ENCODE measurements around the gene TSHZ2. TPM values are rescaled to one million over a fixed set of nuclear protein-coding genes. Genes with fewer than 3 reads are reported as not detected.

Gene TSHZ2
- total and polyA plus RNA-seq, 11 donors, result 1.8 to 12.1 (median 3.7) TPM

DNA sequence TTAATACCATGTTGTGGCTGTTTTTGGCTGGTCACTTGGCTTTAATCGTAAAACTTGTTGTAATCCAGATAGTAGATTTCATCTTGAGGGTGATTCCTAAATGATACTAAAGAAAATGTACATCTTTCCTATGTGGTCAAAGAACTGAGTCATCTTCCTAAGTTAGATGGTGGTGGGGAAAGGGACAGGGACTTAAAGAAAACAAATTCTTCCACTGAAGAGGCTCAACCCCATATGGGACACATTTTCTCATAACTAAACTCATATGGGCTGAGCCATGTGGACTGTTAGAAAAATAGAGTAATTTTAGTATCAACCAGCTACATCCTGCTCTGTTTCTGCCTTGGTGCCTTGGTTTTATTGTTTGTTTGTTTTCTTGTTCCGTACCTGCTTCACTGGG lies 155.8 kb downstream of the TSHZ2 start:
- 82 to 100% (median 95%) methylated on average over 2 of the region's 2 CpGs for WGBS, 4 donors
- TF ChIP-seq, protein P1, sequence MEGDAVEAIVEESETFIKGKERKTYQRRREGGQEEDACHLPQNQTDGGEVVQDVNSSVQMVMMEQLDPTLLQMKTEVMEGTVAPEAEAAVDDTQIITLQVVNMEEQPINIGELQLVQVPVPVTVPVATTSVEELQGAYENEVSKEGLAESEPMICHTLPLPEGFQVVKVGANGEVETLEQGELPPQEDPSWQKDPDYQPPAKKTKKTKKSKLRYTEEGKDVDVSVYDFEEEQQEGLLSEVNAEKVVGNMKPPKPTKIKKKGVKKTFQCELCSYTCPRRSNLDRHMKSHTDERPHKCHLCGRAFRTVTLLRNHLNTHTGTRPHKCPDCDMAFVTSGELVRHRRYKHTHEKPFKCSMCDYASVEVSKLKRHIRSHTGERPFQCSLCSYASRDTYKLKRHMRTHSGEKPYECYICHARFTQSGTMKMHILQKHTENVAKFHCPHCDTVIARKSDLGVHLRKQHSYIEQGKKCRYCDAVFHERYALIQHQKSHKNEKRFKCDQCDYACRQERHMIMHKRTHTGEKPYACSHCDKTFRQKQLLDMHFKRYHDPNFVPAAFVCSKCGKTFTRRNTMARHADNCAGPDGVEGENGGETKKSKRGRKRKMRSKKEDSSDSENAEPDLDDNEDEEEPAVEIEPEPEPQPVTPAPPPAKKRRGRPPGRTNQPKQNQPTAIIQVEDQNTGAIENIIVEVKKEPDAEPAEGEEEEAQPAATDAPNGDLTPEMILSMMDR (IDR thresholded peaks at IDR 0.05), result no peak
- TF ChIP-seq POLR2A (IDR thresholded peaks at IDR 0.05), result no peak
- Histone ChIP-seq H3K27me3 (no peaks in the 10 kb centered on the region), H3K4me3 (no peak overlapping the region), H3K36me3 (no peaks in the 10 kb centered on the region), H3K27ac (no peak overlapping the region), H3K4me1 (peaks cover 0 to 13% (median 0%) of the 10 kb centered on the region in 12 donors), H3K9me3 (no peaks in the 10 kb centered on the region)
- intact Hi-C loops (cut with DNase I), result no loop called here
- DNase-seq (no peak), ATAC-seq (no peak)

DNA sequence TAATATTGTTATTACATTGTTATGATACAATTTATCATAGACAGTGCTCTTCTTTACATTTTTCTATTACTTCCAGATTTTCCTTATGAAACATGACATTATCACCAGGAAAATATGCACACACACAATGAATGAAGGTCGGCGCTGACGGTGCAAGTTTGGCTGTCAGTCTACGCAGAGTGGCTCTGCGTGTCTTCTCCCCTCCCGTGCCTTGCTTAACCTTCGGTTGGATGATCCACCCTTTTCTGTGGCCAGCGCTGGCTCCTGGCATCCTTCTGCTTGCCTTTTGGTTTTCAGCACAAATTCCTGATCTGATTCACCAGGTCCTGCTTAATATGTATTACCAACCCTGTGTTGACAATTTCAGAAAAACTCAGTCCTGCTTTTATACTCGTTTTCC lies 157.4 kb downstream of the TSHZ2 start:
- H3K36me3 ChIP-seq, result no peaks in the 10 kb centered on the region

DNA sequence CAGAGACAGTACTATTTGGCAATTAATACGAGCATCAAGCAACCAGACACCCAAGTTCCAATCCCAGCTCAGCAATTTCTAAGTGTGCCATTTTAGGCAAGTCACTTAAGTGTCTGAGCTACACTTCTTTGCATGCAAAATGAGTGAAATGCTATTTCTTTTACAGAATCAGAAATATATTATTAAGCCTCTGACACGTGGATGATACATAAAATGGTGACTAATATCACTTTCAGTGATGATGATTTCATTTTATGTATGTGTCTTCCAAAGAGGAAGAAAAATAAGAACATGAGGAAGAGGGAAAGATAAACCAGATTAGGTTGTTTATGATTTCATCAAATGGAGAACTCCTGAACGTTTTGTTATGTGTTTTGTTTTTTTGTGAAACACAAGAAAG lies 158.6 kb downstream of the TSHZ2 start:
- no peak overlapping the region for H3K4me3 ChIP-seq
- no peaks in the 10 kb centered on the region for H3K9me3 ChIP-seq
- no peaks in the 10 kb centered on the region for H3K4me1 ChIP-seq
- no peaks in the 10 kb centered on the region for H3K27me3 ChIP-seq
- no peaks in the 10 kb centered on the region for H3K36me3 ChIP-seq
- WGBS, 4 donors, result 60 to 71% (median 67%) methylated on average over 3 of the region's 3 CpGs
- no peak overlapping the region for H3K27ac ChIP-seq
- no peak for DNase-seq
- ATAC-seq, result no peak
- TF ChIP-seq, protein P1 (IDR thresholded peaks at IDR 0.05), result no peak
- intact Hi-C loops (cut with DNase I), result no loop called here

More for the DNA sequence above, 157.4 kb downstream of the TSHZ2 start:
- no peak for DNase-seq
- 91 to 98% (median 94%) methylated on average over 9 of the region's 9 CpGs for WGBS, 4 donors
- Histone ChIP-seq H3K4me3 (no peak overlapping the region), H3K9me3 (no peaks in the 10 kb centered on the region), H3K27me3 (no peaks in the 10 kb centered on the region), H3K4me1 (peaks cover 0 to under 1% (median 0%) of the 10 kb centered on the region in 12 donors), H3K27ac (no peak overlapping the region)
- intact Hi-C loops (cut with DNase I), result no loop called here
- ATAC-seq, result no peak
- TF ChIP-seq, protein P1 (IDR thresholded peaks at IDR 0.05), result no peak
- TF ChIP-seq POLR2A (IDR thresholded peaks at IDR 0.05), result no peak

DNA sequence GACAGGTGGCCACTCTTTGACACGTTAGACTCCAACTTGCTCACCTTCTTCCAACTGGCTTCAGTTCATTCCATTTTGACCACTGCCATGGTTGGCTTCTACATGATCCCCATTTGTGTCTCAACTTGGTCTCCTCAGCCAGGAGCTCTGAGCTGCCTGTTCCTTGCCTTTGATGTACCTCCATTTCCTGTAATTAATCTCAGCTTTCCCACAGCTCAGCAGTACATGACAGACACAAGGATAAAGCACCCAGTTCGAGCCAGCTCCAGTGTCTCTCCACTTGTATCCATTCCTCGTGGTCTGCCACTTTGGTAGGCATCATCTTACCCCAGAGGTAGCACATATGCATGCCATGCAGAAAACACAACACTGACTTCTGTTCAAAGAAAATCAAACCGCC lies 161.0 kb downstream of the TSHZ2 start:
- no peak for ATAC-seq
- TF ChIP-seq POLR2A (IDR thresholded peaks at IDR 0.05), result no peak
- TF ChIP-seq, protein P1 (IDR thresholded peaks at IDR 0.05), result no peak

More for the DNA sequence above, 161.0 kb downstream of the TSHZ2 start:
- no peaks in the 10 kb centered on the region for H3K4me1 ChIP-seq
- H3K27me3 ChIP-seq, result no peaks in the 10 kb centered on the region
- no peak for DNase-seq
- H3K27ac ChIP-seq, result no peak overlapping the region
- no peaks in the 10 kb centered on the region for H3K36me3 ChIP-seq
- no peak overlapping the region for H3K4me3 ChIP-seq
- H3K9me3 ChIP-seq, result no peaks in the 10 kb centered on the region
- intact Hi-C loops (cut with DNase I), result no loop called here
- 75 to 79% (median 79%) methylated on average over 4 of the region's 4 CpGs for WGBS, 4 donors

Data from heart left ventricle (tissue), 16 donors.